GM18519 (cell line): ENCODE data around the gene VGLL4.
"Not testable (repeated sequence)": the region's sequence is repeated elsewhere in the genome, so short reads cannot be mapped to it uniquely, and the experiment has no call there.

Source experiments
- ATAC-seq: cut with Tn5 transposase; IDR thresholded peaks from one replicate; pipeline ENCODE4 v1.9.1; 2021; ENCODE audit warnings: mild to moderate bottlenecking, moderate library complexity; ENCODE audit not compliant: unreplicated experiment, low FRiP score

The VGLL4 gene

GRCh38 chr3:11541321-11542303 is 102.1 kb downstream of the VGLL4 start:
- ATAC-seq, result no peak

DNA sequence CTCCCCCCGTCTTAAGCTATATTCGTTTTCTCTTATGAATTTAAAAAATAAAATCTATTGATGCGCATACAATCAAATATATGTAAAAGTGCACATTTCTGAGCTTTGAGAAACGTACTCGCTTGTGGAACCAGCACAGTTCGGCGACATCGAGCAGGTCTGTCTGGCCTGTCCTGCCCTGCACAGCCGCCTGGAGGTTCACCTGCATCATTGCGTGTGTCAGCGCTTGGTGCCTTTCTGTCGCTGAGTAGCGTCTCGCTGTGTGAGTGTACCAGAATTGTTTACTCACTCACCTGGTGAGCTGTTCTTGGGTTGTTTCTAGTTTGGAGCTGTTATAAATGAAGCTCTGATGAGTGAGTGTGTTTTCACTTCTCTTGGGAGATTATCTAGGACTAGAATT is 104.0 kb downstream of the VGLL4 start:
- no peak for ATAC-seq

DNA sequence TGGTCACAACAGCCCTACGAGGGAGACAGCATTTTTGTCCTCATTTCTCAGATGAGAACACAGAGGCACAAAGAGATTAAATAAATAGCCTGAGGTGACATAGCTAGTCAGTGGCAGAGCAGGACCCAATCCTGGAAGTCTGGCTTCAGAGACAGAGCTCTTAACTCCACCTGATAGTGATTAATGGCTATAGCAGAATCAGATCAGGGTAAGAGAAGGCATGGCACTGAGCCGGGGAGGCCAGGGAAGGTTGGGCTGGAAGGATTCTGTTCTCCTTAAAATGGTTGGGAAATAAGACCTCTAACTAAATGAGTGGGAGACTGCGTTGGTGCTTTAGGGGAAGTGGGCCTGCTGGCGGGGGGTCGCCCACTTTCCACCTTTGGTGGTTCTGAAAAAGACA is 104.5 kb downstream of the VGLL4 start:
- ATAC-seq, result no peak

DNA sequence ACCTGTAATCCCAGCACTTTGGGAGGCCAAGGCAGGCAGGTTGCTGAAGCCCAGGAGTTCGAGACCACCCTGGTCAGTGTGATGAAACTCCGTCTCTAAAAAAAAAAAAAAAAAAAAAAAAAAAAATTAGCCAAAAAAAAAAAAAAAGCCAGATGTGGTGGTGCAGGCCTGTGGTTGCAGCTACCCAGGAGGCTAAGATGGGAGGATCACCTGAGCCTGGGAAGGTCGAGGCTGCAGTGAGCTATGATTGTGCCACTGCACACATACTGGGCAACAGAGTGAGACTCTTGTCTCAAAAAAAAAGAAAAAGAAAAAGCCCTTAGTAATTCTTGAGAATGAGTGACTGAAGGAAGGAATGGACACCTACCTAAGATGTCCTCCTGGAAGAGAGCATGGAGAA is 105.1 kb downstream of the VGLL4 start:
- no peak for ATAC-seq

DNA sequence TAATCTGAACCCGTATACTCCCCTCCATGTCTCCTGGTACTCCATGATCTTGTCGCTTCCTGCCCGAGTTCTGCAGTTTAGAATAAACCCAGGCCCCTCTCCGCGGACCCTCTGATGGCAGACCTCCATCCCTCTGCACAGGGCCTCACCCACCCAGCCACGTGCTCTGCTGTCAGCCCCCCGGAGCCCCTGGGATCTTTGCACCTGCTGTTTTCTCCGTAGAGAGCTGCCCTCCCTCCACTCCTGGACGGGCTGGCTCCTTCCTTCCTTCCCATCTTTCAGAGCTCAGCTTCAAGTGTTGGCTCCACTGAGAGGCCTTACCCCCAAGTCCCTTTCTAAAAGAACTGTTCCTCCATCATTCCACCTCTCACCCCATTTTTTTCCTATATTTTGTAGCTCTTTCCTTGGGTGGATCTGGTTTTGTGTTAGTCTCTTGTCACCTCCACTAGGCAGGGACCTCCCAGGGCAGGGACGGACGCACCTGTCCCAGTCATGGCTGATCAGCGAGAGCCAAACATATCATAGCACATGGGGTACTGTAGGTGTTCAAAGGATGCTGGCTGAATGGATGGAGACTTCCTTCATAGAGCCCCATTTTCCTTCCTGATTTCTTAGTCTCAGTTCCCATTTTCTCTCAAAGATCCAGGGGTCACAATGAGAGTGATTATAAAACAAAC is 106.6 kb downstream of the VGLL4 start:
- no peak for ATAC-seq

- ATAC-seq, result no peak
These were observed 107.4 kb downstream of the VGLL4 start for GRCh38 chr3:11536132-11536935.

- ATAC-seq, result no peak
These were observed 108.3 kb downstream of the VGLL4 start for GRCh38 chr3:11535243-11535960.

DNA sequence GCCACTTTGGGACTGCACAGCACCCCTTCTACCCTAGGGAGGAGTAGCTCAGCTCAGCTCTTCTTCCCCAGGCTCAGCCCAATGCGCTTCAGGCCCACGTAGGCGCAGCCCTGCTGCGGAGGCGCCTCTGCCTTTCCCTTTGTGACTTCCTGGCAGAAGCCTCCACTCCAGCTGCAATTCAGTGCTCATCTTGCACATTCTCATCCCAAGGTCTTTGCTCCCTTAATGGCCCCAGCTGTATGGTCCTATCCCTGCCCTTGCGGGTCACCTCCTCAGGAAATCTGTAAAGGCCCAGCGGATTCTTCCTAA is 109.0 kb downstream of the VGLL4 start:
- ATAC-seq, result no peak

DNA sequence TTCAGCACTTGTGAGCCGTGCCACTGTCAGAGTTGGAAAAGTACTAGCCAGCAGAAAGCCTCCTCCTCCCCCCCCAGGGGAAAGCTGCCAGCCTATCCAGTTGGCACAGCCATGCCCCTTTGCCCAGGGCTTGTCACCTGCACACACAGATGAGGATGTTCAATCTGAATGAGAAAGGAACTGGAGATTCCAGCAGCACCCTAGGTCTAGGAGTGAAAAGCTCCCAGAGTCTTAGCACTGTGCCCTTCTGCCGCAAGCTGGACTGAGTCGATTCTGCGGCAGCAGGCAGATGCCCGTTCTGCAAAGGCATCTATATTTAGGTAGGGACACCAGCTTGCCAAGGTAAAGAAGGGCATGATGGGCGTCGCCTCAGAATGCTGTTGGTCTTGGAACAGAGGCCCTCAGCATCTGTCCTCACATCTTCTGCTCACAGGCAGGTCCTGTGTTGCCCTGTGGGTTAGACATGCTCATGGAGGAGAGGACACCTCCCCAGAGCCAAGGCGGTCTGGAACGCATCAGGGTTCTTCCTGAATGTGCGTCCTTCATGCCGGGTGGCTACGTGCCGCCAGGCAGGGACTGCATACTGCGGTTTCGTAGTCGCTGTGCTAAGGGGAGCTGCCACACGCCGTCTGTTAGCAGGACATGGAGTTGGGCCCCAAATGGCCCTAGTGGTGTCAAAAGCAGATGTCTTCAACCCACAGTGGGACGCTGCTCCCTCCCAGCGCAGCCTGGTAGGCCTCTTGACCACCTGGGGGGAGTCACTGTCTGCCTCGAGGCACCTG is 109.5 kb downstream of the VGLL4 start:
- no peak for ATAC-seq

- no peak for ATAC-seq
These were observed 110.8 kb downstream of the VGLL4 start for GRCh38 chr3:11532931-11533391.

DNA sequence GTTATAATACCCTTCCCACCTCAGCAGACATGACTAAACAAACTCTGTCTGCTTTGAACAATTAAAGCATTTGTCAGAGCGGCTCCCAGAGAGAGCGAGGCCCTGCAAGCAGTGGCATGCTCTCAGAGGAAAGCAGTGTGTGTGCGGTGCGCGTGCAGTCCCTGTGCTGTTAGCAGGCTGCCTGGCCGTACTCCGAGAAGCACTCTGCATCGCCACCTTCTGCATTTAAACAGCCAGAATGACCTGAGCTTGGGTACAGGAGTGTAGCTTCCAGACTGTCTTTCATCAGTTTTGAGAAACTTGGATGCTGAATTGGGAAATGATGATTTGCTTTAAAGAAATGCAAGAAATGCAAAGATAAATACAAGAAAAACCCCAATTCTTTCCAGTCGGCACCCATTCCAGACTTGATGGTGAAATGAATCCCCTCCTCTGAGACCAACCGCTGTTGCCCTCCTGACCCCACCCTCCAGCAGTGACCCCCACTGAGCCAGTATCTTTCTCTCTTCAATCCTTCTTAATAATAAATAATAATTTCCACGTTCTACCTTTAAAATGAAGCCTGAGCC is 113.5 kb downstream of the VGLL4 start:
- ATAC-seq, result no peak

DNA sequence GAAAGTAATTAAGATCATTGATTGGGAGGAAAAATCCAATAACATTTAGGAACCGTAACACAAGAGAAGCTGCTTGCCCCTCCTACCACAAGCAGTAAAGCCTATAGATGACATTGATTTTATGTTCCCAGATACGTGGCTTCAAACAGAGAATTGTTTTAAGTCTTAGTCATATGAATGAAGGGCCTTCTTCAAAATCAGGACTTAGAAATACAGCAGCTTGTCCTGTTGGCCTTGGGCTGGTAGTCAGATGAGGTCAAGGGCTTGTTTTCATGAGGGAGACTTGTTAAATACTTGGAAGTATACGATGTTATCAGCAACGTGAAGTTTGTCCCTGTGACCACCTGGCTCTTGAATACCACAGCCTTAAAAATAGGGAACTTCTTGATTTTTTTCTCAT is 114.4 kb downstream of the VGLL4 start:
- no peak for ATAC-seq

DNA sequence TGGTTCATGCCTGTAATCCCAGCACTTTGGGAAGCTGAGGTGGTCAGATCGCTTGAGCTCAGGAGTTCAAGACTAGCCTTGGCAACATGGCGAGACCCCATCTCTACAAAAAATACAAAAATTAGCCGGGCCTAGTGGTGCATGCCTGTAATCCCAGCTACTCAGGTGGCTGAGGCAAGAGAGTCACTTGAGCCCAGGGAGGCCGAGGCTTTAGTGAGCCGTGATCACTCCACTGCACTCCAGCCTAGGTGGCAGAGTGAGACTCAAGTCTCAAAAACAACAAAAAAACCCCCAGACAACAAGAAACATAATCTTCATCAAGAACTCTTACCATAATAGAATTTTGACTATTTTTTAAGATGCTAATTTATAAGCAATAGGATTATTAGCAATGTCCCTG is 117.6 kb downstream of the VGLL4 start:
- ATAC-seq, result not testable (repeated sequence)

GRCh38 chr3:11523572-11524101 is 120.1 kb downstream of the VGLL4 start:
- ATAC-seq, result no peak

DNA sequence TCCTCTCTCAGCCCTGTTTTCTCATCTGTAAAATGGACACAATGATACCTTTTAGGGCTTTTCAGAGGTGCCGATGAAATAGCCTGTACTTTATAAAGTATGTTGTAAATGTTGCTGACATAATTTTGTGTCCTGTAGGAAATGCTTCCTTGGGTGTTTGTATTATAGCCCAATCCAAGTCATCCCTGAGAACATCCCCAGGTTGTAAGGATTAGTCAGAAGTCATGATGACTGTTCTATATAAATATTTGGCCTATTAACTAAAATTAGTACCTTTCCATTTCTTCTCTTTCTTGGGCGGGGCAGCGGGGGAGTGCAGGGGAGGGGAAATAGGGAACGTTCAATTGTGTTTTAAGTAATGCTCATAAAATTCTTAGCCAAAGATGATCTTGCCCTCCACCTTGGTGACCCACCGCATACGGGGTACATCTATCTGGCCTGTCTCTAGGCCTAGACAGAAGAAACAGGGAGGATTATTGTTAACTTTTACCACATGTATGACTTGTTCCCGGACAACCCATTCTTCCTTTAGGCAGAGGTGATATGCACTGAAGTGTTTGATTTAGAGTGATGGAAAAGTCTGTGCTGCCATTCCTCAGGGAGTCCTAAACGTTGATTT is 120.7 kb downstream of the VGLL4 start:
- ATAC-seq, result no peak

DNA sequence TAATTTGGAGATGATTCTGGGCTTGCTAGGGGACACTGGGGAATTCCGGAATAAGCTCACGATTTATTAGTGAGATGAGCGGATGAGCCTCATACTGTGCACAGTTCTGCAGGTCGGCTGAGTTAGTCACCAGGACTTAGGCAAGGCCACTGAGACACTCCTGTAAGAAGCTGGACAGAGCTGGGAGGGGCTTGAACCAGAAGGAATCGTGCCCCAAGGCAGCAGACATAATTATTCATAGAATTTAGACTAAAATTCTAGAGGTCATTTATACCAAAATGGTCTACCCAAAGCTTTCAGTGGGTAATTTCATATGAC is 121.4 kb downstream of the VGLL4 start:
- no peak for ATAC-seq

- no peak for ATAC-seq
These were observed 122.5 kb downstream of the VGLL4 start for GRCh38 chr3:11521167-11521566.

- ATAC-seq, result no peak
These were observed 126.1 kb downstream of the VGLL4 start for GRCh38 chr3:11517601-11518000.
